K562 (cell line): ENCODE measurements around the gene PRMT2. TPM values are rescaled to one million over a fixed set of nuclear protein-coding genes. Genes with fewer than 3 reads are reported as not detected.

ENCODE experiments used
- BRF1 ChIP-seq: IDR thresholded peaks from 3 replicates; pipeline ENCODE4 v1.6.1; 2011; ENCODE audit warnings: borderline replicate concordance, mild to moderate bottlenecking; ENCODE audit not compliant: insufficient read length; ENCODE audit errors: extremely low read depth
- CAMTA2 ChIP-seq: fragments of 250-450 bp; sonication (Bioruptor Pico); conservative IDR thresholded peaks from 2 replicates; pipeline ENCODE4 v1.5.1; 2022
- CCAR2 ChIP-seq: fragments of 200-400 bp; formaldehyde crosslinking; IDR thresholded peaks from 2 replicates; pipeline ENCODE4 v1.6.1; 2017; ENCODE audit warnings: mild to moderate bottlenecking, low read depth, low read length
- CEBPZ ChIP-seq: fragments of 150-350 bp; IDR thresholded peaks from 2 replicates; pipeline ENCODE4 v1.6.1; 2014; ENCODE audit warnings: low read depth, mild to moderate bottlenecking, low read length, borderline replicate concordance
- E2F6 ChIP-seq, 2 experiments: IDR thresholded peaks; 2 replicates each; pipeline ENCODE4 v1.6.1; 2011; ENCODE audit warnings: borderline replicate concordance in 1 of 2, control low read depth in 1 of 2, low read depth in 1 of 2, low read length in 1 of 2, mild to moderate bottlenecking in 1 of 2, mixed read lengths in 1 of 2, moderate library complexity in 1 of 2; ENCODE audit not compliant: insufficient read depth in 1 of 2, insufficient read length in 1 of 2, poor library complexity in 1 of 2, severe bottlenecking in 1 of 2; ENCODE audit errors: extremely low read depth in 1 of 2
- FOSL1 ChIP-seq: fragments of 200-800 bp; sonication (Bioruptor generic); conservative IDR thresholded peaks from 2 replicates; pipeline ENCODE4 v1.6.1; 2016; ENCODE audit warnings: missing genetic modification characterization, missing compliant biosample characterization
- GATAD2B ChIP-seq: fragments of 450-650 bp; IDR thresholded peaks from 2 replicates; pipeline ENCODE4 v1.6.1; 2017; ENCODE audit warnings: mild to moderate bottlenecking, borderline replicate concordance
- HMBOX1 ChIP-seq: sonication (generic); IDR thresholded peaks from 2 replicates; pipeline ENCODE4 v1.6.1; 2016
- HNRNPL ChIP-seq: fragments of 200-400 bp; formaldehyde crosslinking; IDR thresholded peaks from 2 replicates; pipeline ENCODE4 v1.6.1; 2017; ENCODE audit warnings: low read depth, mild to moderate bottlenecking, low read length
- KLF16 ChIP-seq: IDR thresholded peaks from 2 replicates; pipeline ENCODE4 v1.6.1; 2016; ENCODE audit warnings: antibody characterized with exemption
- MCM2 ChIP-seq: fragments of 450-650 bp; IDR thresholded peaks from 2 replicates; pipeline ENCODE4 v1.6.1; 2017; ENCODE audit warnings: low read depth, mild to moderate bottlenecking
- MCM7 ChIP-seq, 2 experiments: fragments of 450-650 bp; IDR thresholded peaks; 2 replicates each; pipeline ENCODE4 v1.6.1; 2016 to 2018
- NCOR1 ChIP-seq: fragments of 450-650 bp; IDR thresholded peaks from 2 replicates; pipeline ENCODE4 v1.6.1; 2016; ENCODE audit warnings: mild to moderate bottlenecking, moderate library complexity
- PHTF2 ChIP-seq: fragments of 250-450 bp; sonication (Bioruptor Pico); IDR thresholded peaks from 2 replicates; pipeline ENCODE4 v1.5.0; 2021; ENCODE audit warnings: mild to moderate bottlenecking
- PPARD ChIP-seq: fragments of 250-450 bp; sonication (Bioruptor Pico); IDR thresholded peaks from 2 replicates; pipeline ENCODE4 v1.8.0; 2022; ENCODE audit warnings: inconsistent platforms, mild to moderate bottlenecking, moderate library complexity
- RHOXF2B ChIP-seq: fragments of 250-450 bp; sonication (Bioruptor Pico); conservative IDR thresholded peaks from 2 replicates; pipeline ENCODE4 v1.5.1; 2021
- SIRT6 ChIP-seq: IDR thresholded peaks from one replicate; pipeline ENCODE4 v1.6.1; 2012; ENCODE audit warnings: low read depth, mild to moderate bottlenecking, control low read depth, inconsistent platforms, low read length, moderate library complexity
- TFAP4 ChIP-seq: sonication (generic); formaldehyde crosslinking; IDR thresholded peaks from 2 replicates; pipeline ENCODE4 v1.8.0; 2022; ENCODE audit warnings: missing genetic modification reagents, mild to moderate bottlenecking, moderate library complexity, borderline replicate concordance
- ZKSCAN3 ChIP-seq: fragments of 250-450 bp; sonication (Bioruptor Pico); IDR thresholded peaks from 2 replicates; pipeline ENCODE4 v1.4.0; 2020
- ZNF165 ChIP-seq: fragments of 250-450 bp; sonication (Bioruptor Pico); IDR thresholded peaks from 2 replicates; pipeline ENCODE4 v1.4.0; 2020; ENCODE audit warnings: borderline replicate concordance
- ZNF274 ChIP-seq: IDR thresholded peaks from 2 replicates; pipeline ENCODE4 v1.6.1; 2011; ENCODE audit warnings: low read depth, mild to moderate bottlenecking, low read length, moderate library complexity, borderline replicate concordance
- ZNF589 ChIP-seq: fragments of 200-800 bp; sonication (Bioruptor generic); IDR thresholded peaks from 2 replicates; pipeline ENCODE4 v1.6.1; 2016; ENCODE audit warnings: low read depth, missing genetic modification characterization, missing compliant biosample characterization
- polyA plus RNA-seq, 8 experiments: library from polyadenylated mRNA; depleted of rRNA in 4 of 8; stranded (reverse) in 5 of 8; unstranded in 3 of 8; fragments of >200 nt; fragmentation: Nextera tagmentation in 2 of 8; fragmentation: Illumina TruSeq in 1 of 8; extraction: Ambion mirVana in 2 of 8; extraction: Trizol in 1 of 8; gene quantifications; 2 replicates each; pipeline versions ENCODE4 v1.2.1 to v1.2.3, GENCODE V29; 2011 to 2014; ENCODE audit warnings: inconsistent platforms in 1 of 8, missing spikeins in 1 of 8
- total RNA-seq, 7 experiments: library from RNA; depleted of rRNA in 6 of 7; stranded (reverse); fragments of >200 nt in 6 of 7; fragmentation: Illumina TruSeq in 2 of 7; extraction: Trizol in 2 of 7; gene quantifications; 2 replicates each; pipeline versions ENCODE4 v1.2.1 to v1.2.3, GENCODE V29; 2011 to 2021; ENCODE audit warnings: low replicate concordance in 1 of 7

Gene PRMT2
- total and polyA plus RNA-seq, 9 of the 15 experiments (the other 6 are each of a cell fraction or from before 2014, with no cell fraction given) = 37.2 to 85.7 (median 59.3) TPM

GRCh38 chr21:46635324-46636180 is at the start of gene PRMT2 (continued):
- TF ChIP-seq MCM7 (IDR thresholded peaks at IDR 0.05) (no peak), HNRNPL (no peak; the same call in 1 of the 2 replicates), CAMTA2 (peak; percentile 80; the same call in 1 of the 2 replicates), TFAP4 (peak; percentile 95), PHTF2 (CRISPR knock-in tag) (no peak), NCOR1 (no peak), E2F6 (IDR thresholded peaks at IDR 0.05; ENCODE audit: borderline replicate concordance in 1 of 2, extremely low read depth in 1 of 2, insufficient read depth in 1 of 2, insufficient read length in 1 of 2, low read depth in 1 of 2, low read length in 1 of 2, poor library complexity in 1 of 2, severe bottlenecking in 1 of 2) (peak; percentile 74 to 94), CEBPZ (no peak), GATAD2B (no peak), BRF1 (no peak), SIRT6 (no peak), RHOXF2B (CRISPR knock-in tag) (0 out of 2 replicates have a peak, but pooled peaks have one; percentile 81), HMBOX1 (no peak; the same call in 1 of the 2 replicates), PPARD (CRISPR knock-in tag) (no peak), KLF16 (no peak), ZNF165 (CRISPR knock-in tag) (no peak), MCM2 (no peak), ZKSCAN3 (CRISPR knock-in tag) (no peak), FOSL1 (tag) (no peak), CCAR2 (no peak), ZNF589 (CRISPR knock-in tag) (no peak; the same call in 1 of the 2 replicates), ZNF274 (no peak)
